ENCODE measurements around the gene FBXW12. TPM values are rescaled to one million over a fixed set of nuclear protein-coding genes. Genes with fewer than 3 reads are reported as not detected.

FBXW12 gene
- total RNA-seq, 1 donor from 2014 or later, result 0.82 TPM

DNA sequence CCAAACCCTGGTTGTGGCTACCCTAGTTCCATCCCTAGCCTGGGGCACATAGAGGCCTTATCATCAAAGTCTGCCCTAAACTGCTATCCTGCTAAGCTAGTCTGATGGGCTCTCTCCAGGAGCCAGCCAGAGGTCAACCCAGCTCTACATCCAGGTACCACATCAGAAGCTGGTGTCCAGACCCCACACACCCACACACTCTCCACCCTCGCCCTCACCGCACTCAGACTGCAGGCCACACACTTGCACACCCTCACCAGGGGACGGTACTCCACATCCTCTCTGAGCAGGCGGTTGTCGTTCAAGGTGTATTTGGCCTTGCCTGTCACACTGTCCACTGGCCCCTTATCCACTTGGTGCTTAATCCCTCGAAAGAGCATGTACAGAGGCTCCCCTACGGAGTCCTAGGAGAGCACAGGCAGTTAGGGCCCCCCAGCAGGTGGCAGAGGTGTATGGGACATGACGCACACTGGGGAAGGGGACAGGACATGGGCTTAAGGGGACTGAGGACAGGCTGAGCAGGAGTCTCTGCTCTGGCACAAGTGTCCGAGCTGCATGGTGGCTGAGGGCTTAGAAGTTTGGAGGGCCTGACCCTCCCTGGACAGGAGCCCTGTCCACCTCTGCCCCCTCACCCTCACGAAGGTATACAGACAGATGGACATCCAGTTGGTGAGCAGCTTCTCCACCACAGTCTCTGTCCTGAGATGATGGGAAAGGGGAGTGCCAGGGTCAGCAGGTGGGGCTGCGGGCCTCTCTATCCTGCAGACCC is 39.8 kb downstream of the FBXW12 start:
- H3K9me3 Mint-ChIP-seq, result no peaks in the 10 kb centered on the region
- DNase-seq (ENCODE audit: low spot score), result no peak
- H3K27ac Mint-ChIP-seq, result no peak overlapping the region
- Histone ChIP-seq H4K20me1 (ENCODE audit: low read depth) (peaks cover 4% of the 10 kb centered on the region), H3K9me3 (ENCODE audit: low read depth) (no peaks in the 10 kb centered on the region), H3K36me3 (no peaks in the 10 kb centered on the region), H3K4me1 (no peaks in the 10 kb centered on the region), H3K27ac (no peak overlapping the region), H3K9ac (no peak overlapping the region), H2AFZ (replicated peaks) (no peak overlapping the region), H3K4me3 (no peak overlapping the region), H3K4me2 (no peak overlapping the region), H3F3A (ENCODE audit: low read depth) (no peaks in the 10 kb centered on the region), H3K79me2 (ENCODE audit: low read depth) (no peaks in the 10 kb centered on the region), H3K27me3 (no peaks in the 10 kb centered on the region)
- no peaks in the 10 kb centered on the region for H3K4me1 Mint-ChIP-seq
- TF ChIP-seq, protein P1, sequence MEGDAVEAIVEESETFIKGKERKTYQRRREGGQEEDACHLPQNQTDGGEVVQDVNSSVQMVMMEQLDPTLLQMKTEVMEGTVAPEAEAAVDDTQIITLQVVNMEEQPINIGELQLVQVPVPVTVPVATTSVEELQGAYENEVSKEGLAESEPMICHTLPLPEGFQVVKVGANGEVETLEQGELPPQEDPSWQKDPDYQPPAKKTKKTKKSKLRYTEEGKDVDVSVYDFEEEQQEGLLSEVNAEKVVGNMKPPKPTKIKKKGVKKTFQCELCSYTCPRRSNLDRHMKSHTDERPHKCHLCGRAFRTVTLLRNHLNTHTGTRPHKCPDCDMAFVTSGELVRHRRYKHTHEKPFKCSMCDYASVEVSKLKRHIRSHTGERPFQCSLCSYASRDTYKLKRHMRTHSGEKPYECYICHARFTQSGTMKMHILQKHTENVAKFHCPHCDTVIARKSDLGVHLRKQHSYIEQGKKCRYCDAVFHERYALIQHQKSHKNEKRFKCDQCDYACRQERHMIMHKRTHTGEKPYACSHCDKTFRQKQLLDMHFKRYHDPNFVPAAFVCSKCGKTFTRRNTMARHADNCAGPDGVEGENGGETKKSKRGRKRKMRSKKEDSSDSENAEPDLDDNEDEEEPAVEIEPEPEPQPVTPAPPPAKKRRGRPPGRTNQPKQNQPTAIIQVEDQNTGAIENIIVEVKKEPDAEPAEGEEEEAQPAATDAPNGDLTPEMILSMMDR (IDR thresholded peaks at IDR 0.05), result no peak
- TF ChIP-seq EZH2phosphoT487 (IDR thresholded peaks at IDR 0.05), result no peak
- no peak for TF ChIP-seq EZH2 (IDR thresholded peaks at IDR 0.05)
- peak overlapping the region; percentile 43 for H3K4me3 Mint-ChIP-seq
- H3K27me3 Mint-ChIP-seq (ENCODE audit: insufficient read depth, low read depth), result peaks cover 7% of the 10 kb centered on the region
- H3K36me3 Mint-ChIP-seq, result peaks cover 32% of the 10 kb centered on the region

DNA sequence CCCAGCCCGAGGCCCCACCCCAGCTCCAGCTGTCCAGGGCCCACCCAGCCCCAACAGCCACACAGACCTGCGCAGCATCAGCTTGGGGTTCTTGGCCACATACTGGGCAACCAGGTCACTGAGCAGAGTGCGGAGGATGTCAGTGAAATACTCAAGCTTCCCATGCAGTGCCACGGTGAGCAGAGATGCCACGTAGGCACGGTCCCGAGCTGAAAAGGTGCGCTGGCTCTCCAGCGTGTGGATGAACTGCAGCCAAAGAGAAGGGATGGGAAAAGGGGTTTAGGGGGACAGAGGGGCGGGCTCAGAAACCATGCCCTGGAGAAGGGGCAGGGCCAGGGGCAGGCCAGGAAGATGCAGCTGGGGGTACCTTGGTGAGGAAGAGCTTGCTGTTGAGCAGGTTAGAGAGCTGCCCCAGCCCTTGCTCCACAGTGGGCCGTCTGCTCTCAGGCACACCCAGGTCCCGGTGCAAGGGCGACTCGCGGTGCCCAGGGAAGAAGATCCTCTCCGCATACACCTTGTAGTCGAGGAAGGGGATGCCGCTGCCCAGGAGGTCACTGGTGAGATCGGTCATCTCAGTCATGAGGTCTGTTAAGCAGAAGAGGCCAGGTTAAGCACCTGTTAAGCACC is 40.5 kb downstream of the FBXW12 start:
- no peak overlapping the region for H3K4me2 ChIP-seq
- no peaks in the 10 kb centered on the region for H3K79me2 ChIP-seq (ENCODE audit: low read depth)
- H3K4me3 ChIP-seq, result no peak overlapping the region
- H3F3A ChIP-seq (ENCODE audit: low read depth), result no peaks in the 10 kb centered on the region
- H3K4me1 ChIP-seq, result no peaks in the 10 kb centered on the region
- TF ChIP-seq EZH2phosphoT487 (IDR thresholded peaks at IDR 0.05), result no peak
- no peak for TF ChIP-seq EZH2 (IDR thresholded peaks at IDR 0.05)
- TF ChIP-seq, protein P1 (IDR thresholded peaks at IDR 0.05), result no peak
- no peak for DNase-seq (ENCODE audit: low spot score)
- no peaks in the 10 kb centered on the region for H3K27me3 ChIP-seq
- H3K27ac ChIP-seq, result no peak overlapping the region
- no peak overlapping the region for H3K27ac Mint-ChIP-seq
- H3K9ac ChIP-seq, result no peak overlapping the region
- no peaks in the 10 kb centered on the region for H3K9me3 ChIP-seq (ENCODE audit: low read depth)
- H3K4me3 Mint-ChIP-seq, result no peak overlapping the region
- H3K36me3 ChIP-seq, result no peaks in the 10 kb centered on the region
- H2AFZ ChIP-seq (replicated peaks), result no peak overlapping the region
- H3K4me1 Mint-ChIP-seq, result no peaks in the 10 kb centered on the region
- H3K9me3 Mint-ChIP-seq, result no peaks in the 10 kb centered on the region
- H4K20me1 ChIP-seq (ENCODE audit: low read depth), result peaks cover 4% of the 10 kb centered on the region
- peaks cover 29% of the 10 kb centered on the region for H3K36me3 Mint-ChIP-seq
- peaks cover 7% of the 10 kb centered on the region for H3K27me3 Mint-ChIP-seq (ENCODE audit: insufficient read depth, low read depth)

DNA sequence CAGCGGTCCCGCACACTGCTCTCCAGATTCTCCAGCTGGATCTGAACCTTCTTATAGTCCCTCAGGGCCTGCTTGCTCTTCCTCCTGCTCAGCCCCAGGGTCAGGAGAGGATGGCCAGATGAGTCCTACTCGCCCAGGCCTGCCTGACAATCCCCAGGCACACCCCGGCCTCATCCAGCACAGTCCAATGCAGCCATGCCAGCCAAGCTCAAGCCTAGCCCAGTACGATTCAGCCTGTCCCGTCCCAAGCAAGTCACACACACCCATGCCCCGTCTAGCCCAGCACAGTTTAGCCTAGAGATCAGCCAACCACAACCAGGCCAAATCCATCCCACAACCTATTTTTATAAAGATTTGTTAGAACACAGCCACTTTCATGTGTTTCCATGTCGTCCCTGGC is 41.1 kb downstream of the FBXW12 start:
- Histone ChIP-seq H3K4me1 (no peaks in the 10 kb centered on the region), H3K9me3 (ENCODE audit: low read depth) (no peaks in the 10 kb centered on the region), H4K20me1 (ENCODE audit: low read depth) (peaks cover 4% of the 10 kb centered on the region), H3K79me2 (ENCODE audit: low read depth) (no peaks in the 10 kb centered on the region), H3K9ac (no peak overlapping the region), H3K36me3 (no peaks in the 10 kb centered on the region), H2AFZ (replicated peaks) (no peak overlapping the region), H3K27me3 (no peaks in the 10 kb centered on the region), H3K4me3 (no peak overlapping the region), H3K27ac (no peak overlapping the region), H3K4me2 (no peak overlapping the region), H3F3A (ENCODE audit: low read depth) (no peaks in the 10 kb centered on the region)
- Mint-ChIP-seq H3K27ac (no peak overlapping the region), H3K36me3 (peaks cover 30% of the 10 kb centered on the region), H3K4me1 (no peaks in the 10 kb centered on the region), H3K4me3 (no peak overlapping the region), H3K9me3 (no peaks in the 10 kb centered on the region), H3K27me3 (ENCODE audit: insufficient read depth, low read depth) (peaks cover 7% of the 10 kb centered on the region)
- no peak for DNase-seq (ENCODE audit: low spot score)
- TF ChIP-seq EZH2 (IDR thresholded peaks at IDR 0.05) (no peak), EZH2phosphoT487 (IDR thresholded peaks at IDR 0.05) (no peak)
- TF ChIP-seq, protein P1 (IDR thresholded peaks at IDR 0.05), result no peak

Data from neural progenitor cell (in vitro differentiated cells).